Endodermal cell (in vitro differentiated cells): ENCODE results near the gene GPX4. TPM values are rescaled to one million over a fixed set of nuclear protein-coding genes. Genes with fewer than 3 reads are reported as not detected.

ENCODE experiments used
- DNase-seq: peaks from one replicate; pipeline ENCODE4 v3.0.0-alpha.2; 2017
- H3K27ac ChIP-seq: 2 replicates; pipeline ENCODE4 v1.5.1; 2013; ENCODE audit warnings: mild to moderate bottlenecking, low read depth, low read length, moderate library complexity
- H3K27me3 ChIP-seq: 2 replicates; pipeline ENCODE4 v1.6.1; 2013; ENCODE audit warnings: mild to moderate bottlenecking, low read length, moderate library complexity; ENCODE audit not compliant: insufficient read depth, control insufficient read depth, poor library complexity, severe bottlenecking
- H3K36me3 ChIP-seq: 2 replicates; pipeline ENCODE4 v1.7.0; 2013; ENCODE audit warnings: mild to moderate bottlenecking, low read length, moderate library complexity; ENCODE audit not compliant: control insufficient read depth, insufficient read depth
- H3K4me1 ChIP-seq: one replicate; pipeline ENCODE4 v1.7.0; 2013; ENCODE audit warnings: low read length; ENCODE audit not compliant: control insufficient read depth, insufficient read depth
- H3K4me3 ChIP-seq: 2 replicates; pipeline ENCODE4 v1.5.1; 2013; ENCODE audit warnings: mild to moderate bottlenecking, low read length, moderate library complexity
- H3K9ac ChIP-seq: 2 replicates; pipeline ENCODE4 v1.6.1; 2013; ENCODE audit warnings: mild to moderate bottlenecking, low read length, moderate library complexity; ENCODE audit not compliant: poor library complexity, severe bottlenecking; ENCODE audit errors: extremely low read depth
- H3K9me3 ChIP-seq: 2 replicates; pipeline ENCODE4 v1.6.1; 2013; ENCODE audit warnings: mild to moderate bottlenecking, low read length, moderate library complexity; ENCODE audit not compliant: control insufficient read depth
- H3K27ac Mint-ChIP-seq: 2 replicates; pipeline ENCODE4 v1.8.0; 2020; ENCODE audit warnings: mixed read lengths
- H3K27me3 Mint-ChIP-seq: 2 replicates; pipeline ENCODE4 v1.8.0; 2021; ENCODE audit warnings: mild to moderate bottlenecking, mixed read lengths; ENCODE audit not compliant: insufficient read depth
- H3K36me3 Mint-ChIP-seq: 2 replicates; pipeline ENCODE4 v1.8.0; 2020; ENCODE audit warnings: low read depth, mixed read lengths
- H3K4me1 Mint-ChIP-seq: 2 replicates; pipeline ENCODE4 v1.8.0; 2020; ENCODE audit warnings: mixed read lengths
- H3K4me3 Mint-ChIP-seq: 2 replicates; pipeline ENCODE4 v1.8.0; 2020; ENCODE audit warnings: mild to moderate bottlenecking, moderate library complexity, mixed read lengths
- H3K9me3 Mint-ChIP-seq: 2 replicates; pipeline ENCODE4 v1.8.0; 2020; ENCODE audit warnings: mild to moderate bottlenecking, mixed read lengths
- WGBS, 2 experiments: methylation state at CpG; one replicate each; pipeline versions ENCODE4 v1.1.5 to v1.1.7; 2013; ENCODE audit warnings: missing lambda C conversion rate in 2 of 2, mixed read lengths in 1 of 2; ENCODE audit not compliant: insufficient coverage in 1 of 2, insufficient read length in 1 of 2; 5-methylcytosine and 5-hydroxymethylcytosine counted together
- total RNA-seq, 2 donors: library from RNA; stranded (reverse); fragmentation: NEBNext Ultra II Directional in 1 of 2; extraction: Animal tissue kit (Norgen Biotek cat#: 25700) in 1 of 2; gene quantifications; 2 replicates in 1 of 2; 3 replicates in 1 of 2; pipeline ENCODE4 v1.2.1, GENCODE V29; 2021
- TF ChIP-seq, protein P1 (sequence below): fragments of 200-600 bp; sonication (generic); conservative IDR thresholded peaks from 2 replicates; pipeline ENCODE4 v1.5.0; 2021; ENCODE audit warnings: antibody characterized with exemption, mild to moderate bottlenecking

The GPX4 gene
- total RNA-seq, 2 donors from 2014 or later = 331 to 449 TPM

DNA sequence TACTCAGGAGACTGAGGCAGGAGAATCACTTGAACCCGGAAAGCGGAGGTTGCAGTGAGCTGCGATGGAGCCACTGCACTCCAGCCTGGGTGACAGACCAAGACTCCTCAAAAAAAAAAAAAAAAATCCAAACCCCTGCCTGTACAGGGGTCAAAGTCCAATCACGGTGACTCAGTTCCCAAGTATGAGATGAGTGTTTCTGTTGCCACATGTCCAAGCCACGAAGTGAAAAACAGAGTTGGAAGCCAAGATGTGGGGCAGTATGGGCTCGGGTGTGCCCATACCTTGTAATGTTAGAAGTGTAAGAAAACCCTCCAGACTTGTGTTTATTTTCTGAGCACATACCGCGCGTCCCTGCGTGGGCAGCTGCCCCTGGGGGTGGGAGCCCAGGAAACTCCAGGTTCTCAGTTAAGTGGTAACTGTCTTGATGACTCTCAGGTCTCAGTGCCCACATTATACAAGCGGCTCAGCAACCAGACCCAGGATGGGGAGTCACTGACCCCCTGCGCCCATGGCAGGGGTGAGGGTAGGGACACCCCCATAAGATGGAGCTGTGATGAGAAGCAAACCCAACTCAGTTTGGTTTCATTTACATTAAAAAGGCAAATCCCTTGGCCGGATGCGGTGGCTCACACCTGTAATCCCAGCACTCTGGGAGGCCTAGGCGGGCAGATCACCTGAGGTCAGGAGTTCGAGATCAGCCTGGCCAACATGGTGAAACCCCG is 1.2 kb upstream of the GPX4 start:
- H3K27ac ChIP-seq = peak overlapping the region; percentile 53
- Mint-ChIP-seq H3K4me3 (no peak overlapping the region), H3K9me3 (no peaks in the 10 kb centered on the region), H3K27ac (peak overlapping the region; percentile 48), H3K36me3 (peaks cover 6% of the 10 kb centered on the region), H3K27me3 (no peaks in the 10 kb centered on the region), H3K4me1 (peaks cover 7% of the 10 kb centered on the region)
- H3K9me3 ChIP-seq = no peaks in the 10 kb centered on the region
- H3K27me3 ChIP-seq = no peaks in the 10 kb centered on the region
- H3K36me3 ChIP-seq = peaks cover 18% of the 10 kb centered on the region
- TF ChIP-seq, protein P1, sequence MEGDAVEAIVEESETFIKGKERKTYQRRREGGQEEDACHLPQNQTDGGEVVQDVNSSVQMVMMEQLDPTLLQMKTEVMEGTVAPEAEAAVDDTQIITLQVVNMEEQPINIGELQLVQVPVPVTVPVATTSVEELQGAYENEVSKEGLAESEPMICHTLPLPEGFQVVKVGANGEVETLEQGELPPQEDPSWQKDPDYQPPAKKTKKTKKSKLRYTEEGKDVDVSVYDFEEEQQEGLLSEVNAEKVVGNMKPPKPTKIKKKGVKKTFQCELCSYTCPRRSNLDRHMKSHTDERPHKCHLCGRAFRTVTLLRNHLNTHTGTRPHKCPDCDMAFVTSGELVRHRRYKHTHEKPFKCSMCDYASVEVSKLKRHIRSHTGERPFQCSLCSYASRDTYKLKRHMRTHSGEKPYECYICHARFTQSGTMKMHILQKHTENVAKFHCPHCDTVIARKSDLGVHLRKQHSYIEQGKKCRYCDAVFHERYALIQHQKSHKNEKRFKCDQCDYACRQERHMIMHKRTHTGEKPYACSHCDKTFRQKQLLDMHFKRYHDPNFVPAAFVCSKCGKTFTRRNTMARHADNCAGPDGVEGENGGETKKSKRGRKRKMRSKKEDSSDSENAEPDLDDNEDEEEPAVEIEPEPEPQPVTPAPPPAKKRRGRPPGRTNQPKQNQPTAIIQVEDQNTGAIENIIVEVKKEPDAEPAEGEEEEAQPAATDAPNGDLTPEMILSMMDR = no peak
- no peak overlapping the region for H3K4me3 ChIP-seq
- peaks cover 5% of the 10 kb centered on the region for H3K4me1 ChIP-seq
- 93 to 94% methylated on average over 15 to 17 of the region's 17 CpGs for WGBS, 2 experiments
- no peak for DNase-seq
- H3K9ac ChIP-seq = no peak overlapping the region

DNA sequence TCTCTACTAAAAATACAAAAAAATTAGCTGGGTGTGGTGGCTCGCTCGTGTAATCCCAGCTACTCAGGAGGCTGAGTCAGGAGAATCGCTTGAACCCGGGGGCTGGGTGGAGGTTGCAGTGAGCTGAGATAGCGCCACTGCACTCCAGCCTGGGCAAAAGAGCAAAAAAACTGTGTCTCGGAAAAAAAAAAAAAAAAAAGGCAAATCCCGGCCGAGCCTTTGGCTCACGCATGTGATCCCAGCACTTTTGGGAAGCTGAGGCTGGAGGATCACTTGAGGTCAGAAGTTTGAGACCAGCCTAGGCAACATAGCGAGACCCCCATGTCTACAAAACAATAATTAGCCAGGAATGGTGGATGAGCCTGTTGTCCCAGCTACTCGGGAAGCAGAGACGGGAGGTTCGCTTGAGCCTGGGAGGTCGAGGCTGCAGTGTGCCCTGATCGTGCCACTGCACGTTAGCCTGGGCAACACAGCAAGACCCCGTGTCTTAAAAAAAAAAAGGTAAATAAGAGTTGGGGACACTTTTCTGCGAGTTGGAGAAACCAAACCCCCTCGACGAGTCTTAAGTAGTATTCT is 574 bp upstream of the GPX4 start:
- TF ChIP-seq, protein P1 = no peak
- H3K27ac ChIP-seq = peak overlapping the region; percentile 58
- peaks cover 6% of the 10 kb centered on the region for H3K36me3 Mint-ChIP-seq
- H3K36me3 ChIP-seq = peaks cover 21% of the 10 kb centered on the region
- 65 to 76% methylated on average over 13 to 20 of the region's 20 CpGs for WGBS, 2 experiments
- no peaks in the 10 kb centered on the region for H3K27me3 ChIP-seq
- H3K27ac Mint-ChIP-seq = peak overlapping the region; percentile 90
- peak overlapping the region; percentile 71 for H3K4me3 Mint-ChIP-seq
- peaks cover 5% of the 10 kb centered on the region for H3K4me1 ChIP-seq
- no peak for DNase-seq
- no peak overlapping the region for H3K9ac ChIP-seq
- no peaks in the 10 kb centered on the region for H3K27me3 Mint-ChIP-seq
- peak overlapping the region; percentile 70 for H3K4me3 ChIP-seq
- no peaks in the 10 kb centered on the region for H3K9me3 ChIP-seq
- H3K4me1 Mint-ChIP-seq = peaks cover 7% of the 10 kb centered on the region
- no peaks in the 10 kb centered on the region for H3K9me3 Mint-ChIP-seq

DNA sequence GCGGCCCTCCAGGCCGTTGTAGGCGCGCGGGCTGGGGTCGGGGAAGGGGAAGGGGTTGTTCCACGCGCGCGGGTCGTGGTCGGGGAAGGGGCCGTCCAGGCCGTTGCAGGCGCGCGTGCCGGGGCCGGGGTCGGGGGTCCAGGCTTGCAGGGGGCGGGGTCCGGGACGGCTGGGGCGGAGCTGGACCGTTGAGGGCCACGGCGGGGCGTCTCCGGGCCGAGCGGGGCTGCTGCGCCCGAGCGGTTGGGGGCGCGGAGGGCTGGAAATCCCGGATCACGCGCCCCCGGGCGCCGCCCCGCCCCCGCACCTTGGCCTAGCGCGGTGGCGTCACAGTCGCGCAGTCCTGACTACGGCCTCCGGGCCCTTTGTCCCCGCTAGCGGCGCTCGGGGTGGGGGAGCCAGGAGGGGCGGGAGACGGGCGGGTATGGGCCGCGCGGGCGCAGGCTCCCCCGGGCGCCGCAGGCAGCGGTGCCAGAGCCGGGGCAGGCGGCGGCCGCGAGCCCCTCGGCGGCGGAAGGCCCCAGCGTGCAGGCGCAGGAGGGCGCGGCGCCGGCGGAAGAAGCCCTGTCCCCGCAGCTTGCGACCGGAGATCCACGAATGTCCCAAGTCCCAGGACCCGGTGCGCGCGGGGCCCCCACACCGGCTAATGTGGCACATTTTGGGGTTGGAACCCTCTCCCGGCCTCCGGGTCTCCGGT is 665 bp downstream of the GPX4 start:
- H3K4me1 Mint-ChIP-seq = peaks cover 7% of the 10 kb centered on the region
- no peaks in the 10 kb centered on the region for H3K9me3 ChIP-seq
- H3K27ac ChIP-seq = peak overlapping the region; percentile 94
- H3K4me3 Mint-ChIP-seq = peak overlapping the region; percentile 71
- peak; percentile 92 for DNase-seq
- no peaks in the 10 kb centered on the region for H3K27me3 ChIP-seq
- TF ChIP-seq, protein P1 = no peak
- no peaks in the 10 kb centered on the region for H3K27me3 Mint-ChIP-seq
- H3K9ac ChIP-seq = peak overlapping the region; percentile 84
- peak overlapping the region; percentile 78 for H3K27ac Mint-ChIP-seq
- H3K36me3 ChIP-seq = peaks cover 21% of the 10 kb centered on the region
- H3K4me1 ChIP-seq = peaks cover 5% of the 10 kb centered on the region
- peak overlapping the region; percentile 83 for H3K4me3 ChIP-seq
- WGBS, 2 experiments = 0% methylated on average over 5 to 93 of the region's 93 CpGs
- no peaks in the 10 kb centered on the region for H3K9me3 Mint-ChIP-seq
- peaks cover 7% of the 10 kb centered on the region for H3K36me3 Mint-ChIP-seq
